ENCODE data around the gene CNOT9. TPM values are rescaled to one million over a fixed set of nuclear protein-coding genes. Genes with fewer than 3 reads are reported as not detected.
"Not testable (repeated sequence)": the region's sequence is repeated elsewhere in the genome, so short reads cannot be mapped to it uniquely, and the experiment has no call there.

Gene CNOT9, protein sequence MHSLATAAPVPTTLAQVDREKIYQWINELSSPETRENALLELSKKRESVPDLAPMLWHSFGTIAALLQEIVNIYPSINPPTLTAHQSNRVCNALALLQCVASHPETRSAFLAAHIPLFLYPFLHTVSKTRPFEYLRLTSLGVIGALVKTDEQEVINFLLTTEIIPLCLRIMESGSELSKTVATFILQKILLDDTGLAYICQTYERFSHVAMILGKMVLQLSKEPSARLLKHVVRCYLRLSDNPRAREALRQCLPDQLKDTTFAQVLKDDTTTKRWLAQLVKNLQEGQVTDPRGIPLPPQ
- total RNA-seq, result 100 to 1,000 TPM; 135 to 138 TPM

DNA sequence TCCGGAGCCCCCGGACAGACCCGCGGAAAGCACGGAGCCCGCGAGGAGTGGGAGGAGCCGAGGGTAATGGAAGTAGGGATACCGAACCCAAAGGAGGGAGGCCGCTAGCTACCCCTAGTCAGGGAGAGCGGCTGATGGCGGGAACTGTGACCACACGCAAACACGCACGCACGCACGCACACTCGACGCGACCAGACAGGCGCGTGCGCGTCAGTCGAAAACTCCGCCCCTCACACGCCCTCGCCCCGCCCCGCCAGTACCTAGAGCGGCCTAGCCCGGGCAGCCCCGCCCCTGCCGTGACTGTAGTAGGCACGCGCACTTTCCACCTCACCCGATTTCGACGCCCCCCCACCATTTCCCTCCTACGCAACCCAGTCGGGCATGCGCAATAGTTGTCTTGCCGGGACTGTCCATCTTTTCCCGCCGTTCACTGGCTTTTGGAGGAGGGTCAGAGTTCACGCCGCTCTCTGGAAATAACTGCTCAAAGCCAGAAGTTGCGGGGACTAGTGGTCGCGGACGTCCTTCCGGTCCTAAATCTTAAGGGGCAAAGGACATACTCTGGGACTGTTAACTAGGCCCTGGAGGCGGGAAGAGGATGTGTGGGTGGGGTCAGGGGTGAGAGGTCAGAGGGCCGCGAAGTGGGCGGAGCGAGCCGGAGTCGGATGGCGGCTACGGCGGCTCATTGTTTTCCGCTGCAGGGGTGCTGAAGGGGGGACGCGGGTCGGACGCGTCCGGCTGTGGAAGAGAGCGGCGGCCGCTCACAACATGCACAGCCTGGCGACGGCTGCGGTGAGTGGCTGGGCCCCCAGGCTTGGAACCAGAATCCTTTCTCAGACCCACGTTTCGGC, at the start of gene CNOT9, which contains the start of gene USP37:
CNOT9 (plus strand) TSS at position 650 of the 848 bp plus-strand sequence; CDS start at position 766, 116 bp downstream.
USP37 (minus strand) TSS at position 162 of the 848 bp plus-strand sequence. CDS start 9,698 bp downstream, outside the sequence.
- POLR2A ChIA-PET, result interaction anchor here (0.6 to 1.1 kb wide), 5 partner anchors 12 to 282 kb away, joined by 3 to 5 read pairs (median 4); partner anchors contain the start of genes BCS1L and ZNF142
- CTCF ChIA-PET, result interaction anchor here (1.0 to 1.3 kb wide), 3 partner anchors 9 to 330 kb away, joined by 3 read pairs; no protein-coding TSS in a partner anchor

DNA sequence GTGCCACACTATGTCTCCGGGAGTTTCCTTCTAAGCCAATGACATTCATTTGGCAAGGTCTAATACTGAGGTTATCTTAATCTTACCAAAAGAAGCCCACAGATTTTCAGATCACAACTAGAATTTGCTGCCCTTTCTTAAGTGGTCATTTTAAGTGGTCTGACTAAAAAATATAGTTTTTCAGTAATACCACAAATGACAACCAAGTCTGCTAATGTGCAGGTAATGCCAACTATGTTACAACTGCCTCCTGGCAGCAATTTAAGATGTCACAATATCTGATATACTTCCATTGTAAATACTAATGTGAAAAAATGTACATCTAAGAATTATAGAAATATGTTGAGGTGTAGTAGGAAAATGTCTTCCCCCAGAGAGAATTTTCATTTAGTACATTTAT, 49.8 kb upstream of the CNOT9 start:
- ChIA-PET POLR2A (no interaction called here), CTCF (no interaction called here)

DNA sequence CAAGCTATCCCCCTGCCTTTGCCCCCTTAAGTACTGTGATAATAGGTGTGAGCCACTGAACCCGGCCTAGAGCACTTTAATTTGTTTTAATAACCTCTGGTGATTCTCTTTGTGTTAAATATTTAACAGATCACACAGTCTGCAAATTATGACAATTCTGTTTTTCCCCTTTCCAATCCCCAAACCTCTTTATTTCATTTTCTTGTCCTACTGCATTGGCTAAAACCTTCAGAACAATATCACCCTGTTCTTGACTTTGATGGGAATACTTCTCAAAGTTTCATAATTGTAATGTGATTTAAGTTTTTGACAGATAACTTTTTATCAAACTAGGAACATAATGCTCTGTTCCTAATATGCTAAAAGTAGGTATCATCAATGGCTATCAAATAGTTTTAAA, 45.0 kb upstream of the CNOT9 start:
- ChIA-PET CTCF (no interaction called here), POLR2A (no interaction called here)

DNA sequence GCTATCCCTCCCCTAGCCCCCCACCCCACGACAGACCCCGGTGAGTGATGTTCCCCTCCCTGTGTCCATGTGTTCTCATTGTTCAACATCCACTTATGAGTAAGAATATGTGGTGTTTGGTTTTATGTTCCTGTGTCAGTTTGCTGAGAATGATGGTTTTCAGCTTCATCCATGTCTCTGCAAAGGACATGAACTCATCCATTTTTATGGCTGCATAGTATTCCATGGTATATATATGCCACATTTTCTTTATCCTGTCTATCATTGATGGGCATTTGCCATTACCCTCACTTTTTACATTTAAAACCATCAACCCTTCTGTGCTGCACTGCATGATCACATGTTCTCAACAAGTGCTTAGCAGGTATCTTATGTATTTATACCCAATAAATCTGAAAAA, 40.2 kb upstream of the CNOT9 start:
- ChIA-PET CTCF (interaction anchor here (0.6 to 1.2 kb wide), 3 partner anchors 10 to 291 kb away, joined by 3 read pairs; no protein-coding TSS in a partner anchor), POLR2A (interaction anchor here (0.6 kb wide), 3 partner anchors 10 to 370 kb away, joined by 3 to 4 read pairs (median 3); no protein-coding TSS in a partner anchor)

DNA sequence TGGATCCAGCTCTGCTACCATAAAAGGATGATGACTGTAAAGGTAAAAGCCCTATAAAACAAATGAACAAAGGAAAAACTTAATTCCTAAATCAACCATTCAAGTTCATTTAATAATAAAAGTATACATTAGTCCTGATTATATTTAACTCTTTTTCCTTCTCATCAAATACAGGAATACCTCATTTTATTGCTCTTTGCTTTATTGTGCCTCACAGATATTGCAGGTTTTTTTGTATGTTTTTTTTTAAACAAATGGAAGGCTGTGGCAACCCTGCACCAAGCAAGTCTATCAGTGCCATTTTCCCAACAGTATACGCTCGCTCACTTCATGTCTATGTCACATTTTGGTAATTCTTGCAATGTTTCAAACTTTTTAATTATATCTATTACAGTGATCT, 38.6 kb upstream of the CNOT9 start:
- POLR2A ChIA-PET, result no interaction called here

DNA sequence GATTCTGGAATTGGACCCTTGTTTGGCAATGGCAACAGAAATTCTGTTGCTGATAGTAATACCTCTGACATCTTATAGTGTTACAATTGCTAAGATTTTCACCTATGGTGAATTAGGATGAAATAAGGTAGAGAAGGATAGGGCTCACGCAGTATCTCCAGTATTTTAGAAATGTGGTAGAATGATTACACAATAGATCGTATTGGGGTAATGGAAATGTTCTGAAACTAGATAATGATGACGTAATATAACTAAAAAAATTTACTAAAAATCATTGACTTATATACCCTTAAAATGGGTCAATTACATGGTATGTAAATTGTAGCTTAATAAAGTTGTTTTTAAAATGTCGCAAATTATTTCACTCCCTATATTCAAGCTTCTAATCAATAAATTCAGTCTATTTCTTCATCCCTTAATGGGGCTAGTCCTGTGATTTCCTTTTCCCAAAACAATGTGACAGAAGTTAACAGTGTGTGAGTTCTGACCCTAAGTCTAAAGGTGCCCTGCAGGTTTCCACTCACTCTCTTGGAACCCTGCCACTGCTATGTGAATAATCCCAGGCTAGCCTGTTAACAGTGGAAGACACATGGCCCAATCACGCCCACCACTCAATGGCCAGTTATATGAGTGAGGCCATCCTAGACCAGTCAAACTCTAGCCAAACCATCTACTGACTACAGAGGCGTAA, 31.7 kb upstream of the CNOT9 start:
- ChIA-PET CTCF (no interaction called here), POLR2A (no interaction called here)

More for the DNA sequence above, 38.6 kb upstream of the CNOT9 start:
- CTCF ChIA-PET, result interaction anchor here (1.0 kb wide), 1 partner anchor 16 kb away, joined by 3 read pairs; no protein-coding TSS in a partner anchor

DNA sequence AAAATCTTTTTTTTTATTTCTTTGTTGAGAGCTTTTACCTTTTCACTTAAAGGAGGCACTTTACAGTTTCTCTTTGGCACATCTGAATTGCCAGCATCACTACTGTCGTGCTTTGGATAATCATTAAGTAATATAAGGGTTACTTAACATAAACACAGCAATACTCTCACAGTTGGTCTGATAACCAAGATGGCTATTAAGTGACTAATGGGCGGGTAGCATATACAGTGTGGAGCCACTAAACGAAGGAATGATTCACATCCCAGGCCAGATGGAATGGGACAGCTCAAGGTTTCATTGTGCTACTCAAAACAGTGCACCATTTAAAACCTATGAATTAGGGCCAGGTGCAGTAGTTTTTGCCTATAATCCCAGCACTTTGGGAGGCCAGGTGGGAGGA, 28.6 kb upstream of the CNOT9 start:
- ChIA-PET POLR2A (no interaction called here), CTCF (no interaction called here)

DNA sequence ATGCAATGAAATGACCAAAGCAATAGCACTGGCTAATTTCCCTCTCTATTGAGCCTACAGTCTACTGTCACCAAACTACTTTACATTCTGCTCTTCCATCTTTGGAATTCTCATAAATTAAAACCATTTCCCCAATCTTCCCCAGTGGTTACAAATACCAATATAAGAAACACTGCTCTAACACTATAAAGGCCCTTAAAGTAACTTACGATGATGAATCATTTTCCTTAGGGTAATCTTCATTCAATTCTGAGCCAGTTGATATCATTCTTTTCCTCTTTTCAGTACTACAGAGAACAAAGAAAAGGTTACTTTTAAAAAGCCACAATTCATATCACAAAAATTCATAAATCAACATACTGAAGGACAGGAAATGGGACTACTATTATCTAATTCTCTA, 22.6 kb upstream of the CNOT9 start:
- POLR2A ChIA-PET, result no interaction called here
- CTCF ChIA-PET, result interaction anchor here (0.9 kb wide), 1 partner anchor 16 kb away, joined by 3 read pairs; no protein-coding TSS in a partner anchor

DNA sequence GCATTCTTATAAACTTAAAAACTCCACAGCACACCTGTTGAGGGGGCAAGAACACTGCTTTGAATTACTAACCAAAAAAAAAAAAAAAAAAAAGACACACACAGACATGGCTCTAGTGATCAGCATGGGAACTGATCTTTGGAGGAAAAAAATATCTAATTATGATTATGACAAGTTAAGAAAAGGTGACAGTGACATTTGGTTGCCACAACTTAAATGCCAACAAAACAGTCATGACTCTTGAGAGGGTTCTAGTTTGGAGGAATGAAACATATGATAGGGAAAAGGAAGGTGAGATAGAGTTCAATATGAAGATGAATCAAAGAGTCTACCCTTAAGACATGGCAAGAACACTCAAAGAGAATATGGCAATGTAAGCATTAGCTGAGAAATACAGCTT, 21.1 kb upstream of the CNOT9 start:
- ChIA-PET POLR2A (no interaction called here), CTCF (interaction anchor here (0.7 kb wide), 1 partner anchor 189 kb away, joined by 5 read pairs; no protein-coding TSS in a partner anchor)

DNA sequence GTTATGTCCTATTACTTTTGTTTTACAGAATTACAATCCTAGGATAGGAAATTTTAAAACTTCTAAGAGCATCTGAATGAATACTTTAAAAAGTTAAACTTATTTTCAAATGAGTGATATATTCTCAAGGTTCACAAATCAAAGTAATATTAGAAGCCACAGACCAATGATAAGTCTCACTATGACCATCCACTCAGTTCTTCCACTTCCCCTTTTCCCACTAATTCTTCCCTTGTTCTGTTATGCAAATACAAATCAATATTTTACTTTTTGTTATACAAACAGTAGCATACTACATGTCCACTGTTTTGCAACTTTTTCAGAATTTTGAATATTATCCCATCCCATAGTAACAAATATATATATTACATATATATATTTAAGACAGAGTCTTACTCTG, 20.7 kb upstream of the CNOT9 start:
- CTCF ChIA-PET, result no interaction called here
- POLR2A ChIA-PET, result no interaction called here

DNA sequence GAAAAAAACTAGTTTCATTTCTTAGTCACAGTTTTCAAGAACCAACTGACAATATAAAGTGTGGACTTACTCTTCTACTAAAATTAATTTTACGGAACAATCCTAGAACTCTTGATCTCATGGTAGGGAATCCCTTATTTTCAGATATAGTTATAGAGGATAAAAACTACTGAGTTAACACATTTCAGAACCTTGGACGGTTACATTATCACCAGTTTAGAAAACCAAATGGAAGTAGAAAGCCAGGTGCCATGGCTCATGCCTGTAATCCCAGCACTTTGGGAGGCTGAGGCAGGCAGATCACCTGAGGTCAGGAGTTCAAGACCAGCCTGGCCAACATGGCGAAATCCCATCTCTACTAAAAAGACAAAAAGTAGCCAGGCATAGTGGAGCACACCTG, 14.4 kb upstream of the CNOT9 start:
- POLR2A ChIA-PET, result not testable (repeated sequence)

DNA sequence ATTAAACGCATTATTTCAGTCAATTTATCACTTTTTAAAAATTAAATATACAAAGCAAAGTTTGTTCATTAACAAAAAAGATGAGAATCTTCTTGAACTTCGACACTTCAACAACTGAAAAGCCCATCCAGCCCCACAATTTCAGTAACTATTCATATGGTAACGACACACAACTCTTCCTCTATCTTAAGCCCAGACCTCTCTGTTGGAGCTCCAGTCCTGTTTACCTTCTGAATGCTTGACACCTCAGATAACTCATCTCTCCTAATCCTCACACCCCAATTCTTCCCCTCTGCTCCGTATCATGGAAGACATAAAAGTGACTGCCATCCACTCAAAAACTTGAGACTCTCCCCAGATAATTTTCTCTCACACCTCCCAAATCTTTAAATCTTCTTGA, 13.1 kb upstream of the CNOT9 start:
- ChIA-PET POLR2A (no interaction called here), CTCF (no interaction called here)

More for the DNA sequence above, 14.4 kb upstream of the CNOT9 start:
- CTCF ChIA-PET, result not testable (repeated sequence)

DNA sequence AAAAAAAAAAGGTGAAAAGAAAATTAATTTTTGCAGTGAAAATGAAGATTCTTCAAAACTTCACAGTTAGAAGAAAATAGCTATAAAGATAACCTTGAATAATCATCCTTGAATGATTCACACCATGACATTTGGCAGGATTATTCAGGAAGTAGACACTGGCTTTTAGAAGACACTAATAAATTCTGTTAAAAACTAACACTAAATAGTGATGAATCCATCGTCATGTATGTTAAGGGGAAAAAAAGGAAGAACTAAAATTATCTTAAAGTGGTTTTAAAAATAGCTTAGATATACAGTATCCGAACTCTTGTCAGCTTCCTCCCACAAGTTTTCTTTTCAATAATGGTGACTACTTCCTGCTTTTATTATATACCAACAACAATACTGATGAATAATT, 10.7 kb upstream of the CNOT9 start:
- CTCF ChIA-PET, result interaction anchor here (0.7 to 1.0 kb wide), 2 partner anchors 10 to 171 kb away, joined by 3 to 6 read pairs; partner anchors contain the start of gene USP37
- POLR2A ChIA-PET, result no interaction called here

DNA sequence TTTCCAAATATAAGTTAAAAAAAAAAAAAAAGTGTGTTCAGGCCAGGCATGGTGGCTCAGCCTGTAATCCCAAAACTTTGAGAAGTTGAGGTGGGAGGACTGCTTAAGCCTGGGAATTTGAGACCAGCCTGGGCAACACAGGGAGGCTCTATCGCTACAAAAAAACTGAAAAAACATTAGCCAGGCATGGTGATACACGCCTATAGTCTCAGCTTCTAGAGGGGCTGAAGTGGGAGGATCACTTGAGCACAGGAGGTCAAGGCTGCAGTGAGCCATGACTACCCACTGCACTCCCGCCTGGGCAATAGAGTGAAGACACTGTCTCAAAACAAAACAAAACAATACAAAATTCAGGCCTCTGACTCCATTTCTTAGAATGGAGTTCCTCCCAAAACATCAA, 9.7 kb upstream of the CNOT9 start:
- ChIA-PET CTCF (no interaction called here), POLR2A (no interaction called here)

DNA sequence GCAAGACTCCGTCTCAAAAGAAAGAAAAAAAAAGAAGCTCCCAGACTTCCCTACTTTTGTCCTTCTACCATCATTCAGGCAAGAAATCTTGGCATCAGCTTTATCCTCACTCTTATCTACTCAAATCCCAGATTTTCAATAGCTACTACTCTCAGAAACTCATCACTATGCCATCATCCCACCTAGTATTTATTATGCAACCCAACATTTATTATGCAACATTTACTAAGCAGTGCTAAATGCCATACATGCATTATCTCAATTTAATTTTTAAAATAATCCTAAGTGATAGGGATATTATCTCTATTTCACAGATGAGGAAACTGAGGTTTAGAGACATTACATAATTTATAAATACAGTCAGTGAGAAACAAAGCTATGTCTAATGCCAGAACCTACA, 4.6 kb upstream of the CNOT9 start:
- ChIA-PET CTCF (no interaction called here), POLR2A (no interaction called here)

DNA sequence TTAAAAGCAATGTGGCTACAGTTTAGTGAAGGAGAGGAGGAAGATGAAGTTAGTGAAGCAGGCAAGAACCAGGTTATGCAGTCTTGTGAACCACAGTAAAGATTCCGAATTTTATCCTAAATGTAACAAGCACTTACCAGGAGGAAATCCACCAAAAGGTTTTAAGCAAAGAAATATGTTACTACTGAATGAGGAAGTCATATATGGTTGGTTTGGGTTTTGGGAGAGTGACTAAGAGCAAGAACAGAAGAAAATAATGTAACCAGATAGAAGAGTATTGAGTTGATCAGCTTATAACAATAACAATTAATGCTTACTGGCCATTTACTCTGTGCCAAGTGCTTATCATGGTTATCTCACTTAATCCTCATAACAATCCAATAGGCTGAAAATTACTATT, 2.3 kb upstream of the CNOT9 start:
- ChIA-PET POLR2A (interaction anchor here (0.8 kb wide), 1 partner anchor 49 kb away, joined by 3 read pairs; no protein-coding TSS in a partner anchor), CTCF (no interaction called here)

DNA sequence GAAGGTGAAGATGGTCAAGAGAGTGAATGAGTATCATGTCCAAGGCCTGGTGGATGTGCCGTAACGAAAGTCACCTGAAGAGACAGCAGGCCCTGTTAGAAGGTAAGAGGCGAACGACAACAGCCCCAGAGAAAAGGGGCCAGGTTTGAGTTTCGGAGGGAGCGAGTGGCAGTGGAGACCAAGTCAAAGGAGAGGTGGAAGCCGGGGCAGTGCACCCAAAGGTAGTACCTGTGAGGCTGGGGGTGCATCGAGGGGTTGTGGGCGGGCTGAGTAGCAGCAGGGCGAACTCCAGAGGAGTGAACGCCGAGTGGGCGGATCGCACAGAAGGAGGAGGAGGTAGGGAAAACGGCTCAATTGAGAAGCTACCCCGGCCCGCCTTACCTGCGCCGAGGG, 846 bp upstream of the CNOT9 start:
- ChIA-PET CTCF (interaction anchor here (1.0 to 1.3 kb wide), 3 partner anchors 10 to 330 kb away, joined by 3 read pairs; no protein-coding TSS in a partner anchor), POLR2A (interaction anchor here (0.6 to 1.1 kb wide), 5 partner anchors 12 to 282 kb away, joined by 3 to 5 read pairs (median 4); partner anchors contain the start of genes BCS1L and ZNF142)

DNA sequence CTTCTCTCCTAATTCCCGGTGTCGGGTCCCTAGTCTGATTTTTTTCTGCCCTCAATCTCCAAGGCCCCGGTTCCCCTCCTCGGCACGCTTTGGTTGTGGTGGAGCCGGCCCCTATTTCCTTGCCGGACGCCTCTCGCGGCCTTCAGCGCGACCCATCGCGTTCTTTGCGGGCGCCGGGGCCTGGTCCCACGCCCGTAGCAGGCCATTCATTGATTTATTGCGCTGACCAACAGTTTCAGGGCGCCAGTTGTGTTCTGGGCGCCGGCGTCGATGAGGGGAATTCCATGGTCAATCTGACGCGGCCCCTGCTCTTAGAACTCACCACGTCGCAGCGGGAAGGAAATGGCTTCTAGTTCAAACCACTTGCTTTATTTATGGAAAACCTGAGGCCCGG, 396 bp downstream of the CNOT9 start:
- ChIA-PET CTCF (no interaction called here), POLR2A (no interaction called here)

DNA sequence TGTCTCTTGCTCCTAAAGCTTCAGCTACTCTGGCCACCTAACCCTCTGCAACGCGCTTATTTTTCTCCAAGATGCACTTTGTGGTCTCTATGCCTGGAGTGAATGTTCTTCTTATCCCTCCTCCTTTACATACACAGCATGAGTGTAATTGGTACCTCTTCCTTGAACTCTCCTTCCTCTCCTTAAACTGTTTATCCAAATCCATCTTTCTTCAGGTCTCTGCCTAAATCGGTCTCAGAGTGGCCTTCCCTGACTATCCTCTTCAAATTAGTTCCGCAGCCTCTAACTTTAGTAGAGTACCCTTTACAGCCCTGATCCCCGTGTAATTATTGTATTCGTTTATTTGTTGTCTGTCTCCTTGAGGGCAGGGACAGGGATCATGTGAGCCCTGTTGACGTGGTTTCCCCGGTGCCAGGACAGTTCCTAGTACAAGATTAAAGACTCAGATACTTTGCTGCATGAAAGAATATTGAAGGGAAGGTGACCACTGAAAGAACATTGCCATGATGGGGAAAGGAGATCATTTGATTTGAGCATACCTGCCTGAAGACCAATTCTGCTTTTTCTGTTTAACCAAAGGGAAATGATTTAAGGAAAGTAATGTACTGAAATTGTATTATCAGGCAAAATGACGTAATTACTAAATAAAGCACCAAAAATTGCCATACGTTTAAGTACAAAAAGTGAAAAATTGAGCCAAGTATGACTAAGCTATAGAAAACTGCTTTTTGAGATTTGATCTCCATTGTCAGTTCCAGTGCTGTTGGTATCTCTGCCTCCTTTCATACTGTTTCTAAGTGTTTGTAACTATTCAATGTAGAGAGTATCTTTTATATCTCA, 1.2 kb downstream of the CNOT9 start:
- POLR2A ChIA-PET, result interaction anchor here (0.6 to 1.2 kb wide), 4 partner anchors 13 to 175 kb away, joined by 3 to 5 read pairs (median 3); partner anchors contain the start of genes BCS1L and ZNF142
- CTCF ChIA-PET, result interaction anchor here (1.3 kb wide), 1 partner anchor 89 kb away, joined by 3 read pairs; the partner anchor contains the start of genes BCS1L and ZNF142

All from activated CD8-positive, alpha-beta memory T cell treated with anti-CD3 and anti-CD28 coated beads for 36 hours (primary cell).